Mesenchymal stem cell (in vitro differentiated cells and primary cell): ENCODE measurements around the gene ARHGEF3.

ENCODE experiments used
- DNase-seq: peaks from one replicate; pipeline ENCODE4 v3.0.0-alpha.2; 2013
- H2AFZ ChIP-seq: one replicate; pipeline ENCODE4 v1.6.1; 2013; ENCODE audit warnings: low read depth, mild to moderate bottlenecking, control low read depth, inconsistent platforms, low read length, moderate library complexity
- H2AK5ac ChIP-seq: 2 replicates; pipeline ENCODE4 v1.6.1; 2013; ENCODE audit warnings: low read length, moderate library complexity, mild to moderate bottlenecking, inconsistent platforms; ENCODE audit not compliant: severe bottlenecking
- H2BK120ac ChIP-seq: one replicate; pipeline ENCODE4 v1.6.1; 2013; ENCODE audit warnings: low read depth, mild to moderate bottlenecking, inconsistent platforms, low read length, moderate library complexity
- H2BK12ac ChIP-seq, 2 experiments: one replicate each; pipeline ENCODE4 v1.6.1; 2013; ENCODE audit warnings: inconsistent platforms in 2 of 2, low read length in 2 of 2, mild to moderate bottlenecking in 2 of 2, moderate library complexity in 2 of 2, control low read depth in 1 of 2
- H2BK15ac ChIP-seq: one replicate; pipeline ENCODE4 v1.6.1; 2013; ENCODE audit warnings: mild to moderate bottlenecking, low read depth, inconsistent platforms; ENCODE audit not compliant: poor library complexity, severe bottlenecking
- H2BK5ac ChIP-seq: 2 replicates; pipeline ENCODE4 v1.6.1; 2013; ENCODE audit warnings: low read depth, mild to moderate bottlenecking, low read length, control low read depth, inconsistent platforms; ENCODE audit not compliant: poor library complexity, severe bottlenecking
- H3K14ac ChIP-seq, 2 experiments: one replicate each; pipeline ENCODE4 v1.6.1; 2013; ENCODE audit warnings: inconsistent platforms in 2 of 2, low read length in 2 of 2, control low read depth in 1 of 2, mild to moderate bottlenecking in 1 of 2, moderate library complexity in 1 of 2
- H3K18ac ChIP-seq, 2 experiments: one replicate each; pipeline ENCODE4 v1.6.1; 2013; ENCODE audit warnings: inconsistent platforms in 2 of 2, low read length in 2 of 2, control low read depth in 1 of 2, low read depth in 1 of 2, mild to moderate bottlenecking in 1 of 2
- H3K23ac ChIP-seq, 2 experiments: one replicate each; pipeline ENCODE4 v1.6.1; 2013; ENCODE audit warnings: inconsistent platforms in 2 of 2, low read length in 2 of 2, mild to moderate bottlenecking in 2 of 2, moderate library complexity in 2 of 2, control low read depth in 1 of 2
- H3K27ac ChIP-seq: 2 replicates; pipeline ENCODE4 v1.5.1; 2013; ENCODE audit warnings: mild to moderate bottlenecking, moderate library complexity, low read length, control low read depth, inconsistent platforms; ENCODE audit not compliant: poor library complexity, severe bottlenecking
- H3K27me3 ChIP-seq, 2 experiments: 2 replicates each; pipeline versions ENCODE4 v1.6.1 to v1.7.0; 2013; ENCODE audit warnings: low read length in 2 of 2, mild to moderate bottlenecking in 2 of 2, moderate library complexity in 2 of 2, control low read depth in 1 of 2, inconsistent platforms in 1 of 2; ENCODE audit not compliant: control insufficient read depth in 1 of 2, insufficient read depth in 1 of 2
- H3K36me3 ChIP-seq, 2 experiments: 2 replicates each; pipeline versions ENCODE4 v1.6.1 to v1.7.0; 2013; ENCODE audit warnings: low read length in 2 of 2, control low read depth in 1 of 2, inconsistent platforms in 1 of 2, low read depth in 1 of 2, mild to moderate bottlenecking in 1 of 2; ENCODE audit not compliant: insufficient read depth in 2 of 2, control insufficient read depth in 1 of 2
- H3K4ac ChIP-seq, 2 experiments: one replicate each; pipeline ENCODE4 v1.6.1; 2013; ENCODE audit warnings: inconsistent platforms in 2 of 2, low read length in 2 of 2, mild to moderate bottlenecking in 2 of 2, moderate library complexity in 2 of 2, control low read depth in 1 of 2, low read depth in 1 of 2
- H3K4me1 ChIP-seq: 2 replicates; pipeline ENCODE4 v1.6.1; 2013; ENCODE audit warnings: low read depth, low read length, control low read depth; ENCODE audit not compliant: control insufficient read depth, insufficient read depth
- H3K4me2 ChIP-seq: 2 replicates; pipeline ENCODE4 v1.6.1; 2013; ENCODE audit warnings: low read length, mild to moderate bottlenecking, inconsistent platforms; ENCODE audit not compliant: poor library complexity, severe bottlenecking
- H3K4me3 ChIP-seq, 2 experiments: 2 replicates each; pipeline versions ENCODE4 v1.5.1 to v1.7.0; 2013; ENCODE audit warnings: low read length in 2 of 2, mild to moderate bottlenecking in 2 of 2, control low read depth in 1 of 2, low read depth in 1 of 2; ENCODE audit not compliant: insufficient read depth in 1 of 2
- H3K79me1 ChIP-seq: replicated peaks from 2 replicates; pipeline ENCODE4 v1.6.1; 2013; ENCODE audit warnings: mild to moderate bottlenecking, control low read depth, low read length, inconsistent platforms; ENCODE audit not compliant: poor library complexity, severe bottlenecking
- H3K9ac ChIP-seq: 2 replicates; pipeline ENCODE4 v1.7.0; 2013; ENCODE audit warnings: mild to moderate bottlenecking, low read length, moderate library complexity
- H3K9me3 ChIP-seq: 2 replicates; pipeline ENCODE4 v1.7.0; 2013; ENCODE audit warnings: mild to moderate bottlenecking, low read length; ENCODE audit not compliant: control insufficient read depth
- H4K8ac ChIP-seq: one replicate; pipeline ENCODE4 v1.6.1; 2013; ENCODE audit warnings: inconsistent platforms, mild to moderate bottlenecking, low read length, moderate library complexity
- H4K91ac ChIP-seq: one replicate; pipeline ENCODE4 v1.6.1; 2013; ENCODE audit warnings: mild to moderate bottlenecking, low read length, inconsistent platforms
- WGBS: methylation state at CpG from one replicate; pipeline ENCODE4 v1.1.7; 2013; ENCODE audit warnings: mixed read lengths; 5-methylcytosine and 5-hydroxymethylcytosine counted together

The ARHGEF3 gene

DNA sequence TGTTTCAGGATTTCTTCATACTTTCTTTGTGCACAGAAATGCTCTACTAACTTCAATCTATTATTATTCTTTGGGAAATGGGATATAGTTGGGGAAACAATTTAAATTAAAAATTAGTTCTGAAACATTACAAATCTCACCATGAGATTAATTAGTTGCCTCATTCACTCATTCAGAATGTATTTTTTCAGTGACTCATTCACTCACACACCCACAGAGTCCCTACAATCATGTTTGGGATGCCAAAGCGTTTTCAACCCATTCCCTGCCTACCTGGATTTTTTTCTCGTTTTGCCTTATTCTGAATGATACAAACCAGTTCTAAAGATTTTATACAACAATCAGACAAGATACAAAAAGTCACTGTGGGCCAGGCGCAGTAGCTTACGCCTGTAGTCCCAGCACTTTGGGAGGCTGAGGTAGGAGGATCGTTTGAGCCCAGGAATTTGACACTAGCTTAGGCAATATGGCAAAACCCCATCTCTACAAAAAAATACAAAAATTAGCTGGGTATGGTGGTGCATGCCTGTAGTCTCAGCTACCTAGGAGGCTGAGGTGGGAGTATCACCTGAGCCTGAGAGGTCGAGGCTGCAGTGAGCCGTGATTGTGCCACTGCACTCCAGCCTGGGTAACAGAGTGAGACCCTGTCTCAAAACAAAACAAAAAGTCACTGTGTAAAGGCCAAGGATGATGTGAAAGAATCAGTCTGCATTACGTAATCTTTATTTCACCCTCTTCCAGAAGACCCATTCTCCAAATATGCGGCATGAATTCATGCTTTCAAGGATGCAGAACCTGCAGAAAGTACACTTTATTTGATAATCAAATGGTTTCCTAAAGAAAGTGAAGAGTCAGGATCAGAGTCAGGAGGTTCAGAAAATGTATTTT is 34.8 kb upstream of the ARHGEF3 start:
- H3K4me2 ChIP-seq, result no peak overlapping the region
- H3K79me1 ChIP-seq, result no peaks in the 10 kb centered on the region
- H3K9me3 ChIP-seq, result no peaks in the 10 kb centered on the region
- no peak overlapping the region for H3K14ac ChIP-seq
- no peak overlapping the region for H4K8ac ChIP-seq
- no peak overlapping the region for H2AFZ ChIP-seq
- no peak overlapping the region for H3K18ac ChIP-seq
- no peak overlapping the region for H3K4ac ChIP-seq
- H3K27me3 ChIP-seq, result no peaks in the 10 kb centered on the region
- H3K4me3 ChIP-seq, result no peak overlapping the region
- H2AK5ac ChIP-seq, result no peak overlapping the region
- H3K27ac ChIP-seq, result no peak overlapping the region
- H3K9ac ChIP-seq, result peak overlapping the region; percentile 66
- no peak overlapping the region for H2BK12ac ChIP-seq
- H4K91ac ChIP-seq, result no peak overlapping the region
- no peaks in the 10 kb centered on the region for H3K4me1 ChIP-seq
- DNase-seq, result peak; percentile 9
- no peak overlapping the region for H2BK15ac ChIP-seq
- no peak overlapping the region for H2BK5ac ChIP-seq
- WGBS, result 73% methylated on average over 4 of the region's 9 CpGs
- H3K36me3 ChIP-seq, result no peaks in the 10 kb centered on the region
- H3K23ac ChIP-seq, result no peak overlapping the region
- H2BK120ac ChIP-seq, result no peak overlapping the region

DNA sequence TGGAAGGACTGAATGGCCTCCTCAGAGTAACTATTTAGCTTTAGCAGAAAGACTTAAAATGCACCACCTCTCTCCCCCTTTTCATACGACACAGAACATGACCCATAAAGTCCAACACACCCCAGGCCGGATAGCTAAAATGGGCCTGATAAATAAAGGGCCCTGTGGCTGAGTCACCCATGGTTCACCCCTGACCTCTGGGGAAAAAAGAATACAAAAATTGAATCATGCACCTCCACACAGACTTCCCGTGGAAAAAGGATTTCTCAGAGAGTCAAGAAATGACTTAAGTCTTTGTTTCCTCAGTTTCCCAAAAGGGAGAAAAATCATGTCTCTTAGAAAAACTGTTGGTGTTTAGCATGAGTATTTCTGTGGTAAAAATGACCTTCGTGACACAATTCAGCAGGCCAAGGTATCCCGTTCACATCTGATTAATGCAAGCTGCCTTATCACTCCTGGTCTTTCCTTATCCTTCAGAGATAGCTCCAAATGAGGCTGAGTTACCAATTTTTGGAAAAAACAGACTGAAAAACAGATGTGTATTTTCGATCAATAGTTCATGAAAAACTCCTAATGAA is 34.0 kb upstream of the ARHGEF3 start:
- Histone ChIP-seq H3K4me2 (no peak overlapping the region), H2BK120ac (no peak overlapping the region), H2AK5ac (no peak overlapping the region), H4K8ac (no peak overlapping the region), H3K4me1 (no peaks in the 10 kb centered on the region), H3K9ac (peak overlapping the region; percentile 66), H3K27ac (no peak overlapping the region), H3K23ac (no peak overlapping the region), H3K27me3 (no peaks in the 10 kb centered on the region), H3K18ac (no peak overlapping the region), H2BK15ac (no peak overlapping the region), H3K4ac (no peak overlapping the region), H3K79me1 (no peaks in the 10 kb centered on the region), H4K91ac (no peak overlapping the region), H3K14ac (no peak overlapping the region), H2AFZ (no peak overlapping the region), H3K36me3 (no peaks in the 10 kb centered on the region), H2BK5ac (no peak overlapping the region), H2BK12ac (no peak overlapping the region), H3K4me3 (no peak overlapping the region), H3K9me3 (no peaks in the 10 kb centered on the region)
- DNase-seq, result peak; percentile 54
- WGBS, result 62% methylated on average over 5 of the region's 6 CpGs

DNA sequence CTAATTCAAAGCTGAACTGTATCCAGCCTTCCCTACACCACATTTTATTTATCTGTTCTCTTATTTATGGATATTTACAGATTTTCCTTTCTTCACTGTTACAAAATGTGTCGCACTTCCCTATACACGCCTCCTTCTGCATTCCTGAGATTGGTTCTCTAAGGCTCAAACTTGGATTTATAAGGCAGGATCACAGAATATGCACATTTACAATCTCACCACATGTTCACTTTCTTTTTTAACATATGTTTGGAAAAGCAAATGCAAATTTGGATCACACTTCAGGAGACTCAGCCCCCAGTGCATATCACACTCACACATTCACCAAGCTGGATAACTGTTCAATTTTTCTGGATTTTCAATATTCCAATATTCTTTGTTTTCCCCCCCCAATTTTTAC is 31.8 kb upstream of the ARHGEF3 start:
- Histone ChIP-seq H3K18ac (no peak overlapping the region), H3K4me2 (no peak overlapping the region), H2AK5ac (no peak overlapping the region), H3K14ac (no peak overlapping the region), H2AFZ (no peak overlapping the region), H3K4me3 (no peak overlapping the region), H3K79me1 (no peaks in the 10 kb centered on the region), H3K9me3 (no peaks in the 10 kb centered on the region), H3K9ac (no peak overlapping the region), H3K4me1 (no peaks in the 10 kb centered on the region), H2BK5ac (no peak overlapping the region), H2BK120ac (no peak overlapping the region), H2BK15ac (no peak overlapping the region), H3K27ac (no peak overlapping the region), H4K8ac (no peak overlapping the region), H3K27me3 (no peaks in the 10 kb centered on the region), H3K4ac (no peak overlapping the region), H2BK12ac (no peak overlapping the region), H4K91ac (no peak overlapping the region), H3K23ac (no peak overlapping the region), H3K36me3 (no peaks in the 10 kb centered on the region)
- 91% methylated on average over 2 of the region's 2 CpGs for WGBS
- no peak for DNase-seq

DNA sequence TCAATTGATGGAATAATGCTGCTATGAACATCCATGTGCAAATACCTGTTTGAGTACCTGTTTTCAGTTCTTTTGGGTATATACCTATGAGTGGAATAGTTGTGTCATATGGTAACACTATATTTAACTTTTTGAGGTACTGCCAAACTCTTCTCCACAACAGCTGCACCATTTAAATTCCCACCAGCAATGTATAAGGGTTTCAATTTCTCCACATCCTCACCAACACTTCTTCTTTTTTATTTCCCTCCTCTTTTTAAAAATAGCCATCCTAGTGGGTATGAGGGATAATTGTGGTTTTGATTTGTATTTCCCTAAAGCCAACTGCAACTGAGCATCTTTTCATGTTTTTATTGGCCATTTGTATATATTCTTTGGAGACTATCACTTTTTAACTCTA is 31.3 kb upstream of the ARHGEF3 start:
- Histone ChIP-seq H3K14ac (no peak overlapping the region), H2AFZ (no peak overlapping the region), H2AK5ac (no peak overlapping the region), H3K23ac (no peak overlapping the region), H3K4me2 (no peak overlapping the region), H3K27me3 (no peaks in the 10 kb centered on the region), H3K18ac (no peak overlapping the region), H3K9ac (no peak overlapping the region), H2BK120ac (no peak overlapping the region), H3K4me1 (no peaks in the 10 kb centered on the region), H2BK15ac (no peak overlapping the region), H3K4me3 (no peak overlapping the region), H3K36me3 (no peaks in the 10 kb centered on the region), H3K27ac (no peak overlapping the region), H4K91ac (no peak overlapping the region), H2BK5ac (no peak overlapping the region), H3K79me1 (no peaks in the 10 kb centered on the region), H3K9me3 (no peaks in the 10 kb centered on the region), H2BK12ac (no peak overlapping the region), H3K4ac (no peak overlapping the region), H4K8ac (no peak overlapping the region)
- DNase-seq, result no peak
